ENCODE measurements around the gene ZNF324.
A peak's percentile ranks its signal among the peaks of the same experiment; 100 is the strongest.
"Not testable (repeated sequence)": the region's sequence is repeated elsewhere in the genome, so short reads cannot be mapped to it uniquely, and the experiment has no call there.

ZNF324 gene

GRCh38 chr19:58500242-58500641 lies 33.4 kb downstream of the ZNF324 start:
- DNase-seq (ENCODE audit: low spot score), result no peak

GRCh38 chr19:58507602-58508223 lies 40.8 kb downstream of the ZNF324 start:
- DNase-seq (ENCODE audit: low spot score), result not testable (repeated sequence)

GRCh38 chr19:58509731-58510083 lies 42.8 kb downstream of the ZNF324 start:
- DNase-seq (ENCODE audit: low spot score), result no peak

- DNase-seq (ENCODE audit: low spot score), result no peak
Observed at GRCh38 chr19:58510084-58510862, 43.4 kb downstream of the ZNF324 start.

- DNase-seq (ENCODE audit: low spot score), result no peak
Observed at GRCh38 chr19:58511353-58512208, 44.7 kb downstream of the ZNF324 start, which contains the start of gene SLC27A5. TSS of gene SLC27A5 (minus strand) at chr19:58511992. CDS start at chr19:58511955, 37 bp downstream.

GRCh38 chr19:58513213-58513693 lies 46.4 kb downstream of the ZNF324 start:
- no peak for DNase-seq (ENCODE audit: low spot score)

GRCh38 chr19:58513694-58514563 lies 47.0 kb downstream of the ZNF324 start:
- peak; percentile 93 for DNase-seq (ENCODE audit: low spot score)

- no peak for DNase-seq (ENCODE audit: low spot score)
Observed at GRCh38 chr19:58514564-58515022, 47.7 kb downstream of the ZNF324 start.

- DNase-seq (ENCODE audit: low spot score), result no peak
Observed at GRCh38 chr19:58515259-58515658, 48.4 kb downstream of the ZNF324 start.

- DNase-seq (ENCODE audit: low spot score), result no peak
Observed at GRCh38 chr19:58516246-58516836, 49.5 kb downstream of the ZNF324 start.

- DNase-seq (ENCODE audit: low spot score), result no peak
Observed at GRCh38 chr19:58516964-58517833, 50.3 kb downstream of the ZNF324 start.

GRCh38 chr19:58518256-58519086 lies 51.6 kb downstream of the ZNF324 start:
- no peak for DNase-seq (ENCODE audit: low spot score)

- DNase-seq (ENCODE audit: low spot score), result peak; percentile 51
Observed at GRCh38 chr19:58519087-58519354, 52.1 kb downstream of the ZNF324 start.

GRCh38 chr19:58519355-58520256 lies 52.7 kb downstream of the ZNF324 start, which contains the start of gene ZBTB45:
TSS of gene ZBTB45 (minus strand) at chr19:58519810. CDS start at chr19:58517673, 2,137 bp downstream.
- peak; percentile 83 for DNase-seq (ENCODE audit: low spot score)

- no peak for DNase-seq (ENCODE audit: low spot score)
Observed at GRCh38 chr19:58520257-58520599, 53.3 kb downstream of the ZNF324 start.

GRCh38 chr19:58521651-58522050 lies 54.8 kb downstream of the ZNF324 start:
- no peak for DNase-seq (ENCODE audit: low spot score)

- DNase-seq (ENCODE audit: low spot score), result no peak
Observed at GRCh38 chr19:58522709-58523108, 55.8 kb downstream of the ZNF324 start.

Measured in germinal center (tissue), 1 donor.